ENCODE measurements around the gene AKT1. TPM values are rescaled to one million over a fixed set of nuclear protein-coding genes. Genes with fewer than 3 reads are reported as not detected.

The AKT1 gene
- total and polyA plus RNA-seq, 2 of the 4 experiments (the other 2 are of a cell fraction), result 193 to 221 TPM

DNA sequence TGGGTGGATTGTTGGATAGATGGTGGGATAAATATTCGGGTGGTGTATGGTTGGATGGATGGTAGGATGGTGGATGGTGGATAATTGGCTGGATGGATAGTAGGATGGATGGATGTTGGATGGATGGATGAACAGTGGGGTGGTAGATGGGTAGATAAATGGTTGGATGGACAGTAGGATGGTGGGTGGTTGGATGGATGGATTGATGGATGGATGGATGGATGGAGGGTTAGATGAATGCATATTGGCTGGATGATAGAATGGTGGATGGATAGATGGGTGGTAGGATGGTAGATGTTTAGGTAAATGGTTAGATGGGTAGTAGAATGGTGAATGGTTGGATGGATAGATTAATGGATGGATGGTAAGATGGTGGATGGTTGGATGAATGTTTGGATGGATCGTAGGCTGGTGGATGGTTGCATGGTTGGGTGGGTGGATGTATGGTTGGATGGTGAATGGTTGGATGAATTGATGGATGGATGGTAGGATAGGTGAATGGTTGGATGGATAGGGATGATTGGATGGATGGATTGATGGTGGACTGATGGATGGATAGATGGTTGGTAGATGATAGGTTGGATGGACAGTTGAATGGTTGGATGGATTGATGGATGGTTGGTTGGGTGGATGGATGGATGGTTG is 28.9 kb upstream of the AKT1 start (continued):
- TF ChIP-seq MAZ (IDR thresholded peaks at IDR 0.05; ENCODE audit: borderline replicate concordance, low read depth, low read length), result no peak
- no peak for TF ChIP-seq CHD1 (IDR thresholded peaks at IDR 0.05; ENCODE audit: low read depth, low read length)
- no peak for TF ChIP-seq FOS (IDR thresholded peaks at IDR 0.05; ENCODE audit: low read depth, low read length)
- no peak for TF ChIP-seq RFX5 (IDR thresholded peaks at IDR 0.05; ENCODE audit: low read depth, low read length)

DNA sequence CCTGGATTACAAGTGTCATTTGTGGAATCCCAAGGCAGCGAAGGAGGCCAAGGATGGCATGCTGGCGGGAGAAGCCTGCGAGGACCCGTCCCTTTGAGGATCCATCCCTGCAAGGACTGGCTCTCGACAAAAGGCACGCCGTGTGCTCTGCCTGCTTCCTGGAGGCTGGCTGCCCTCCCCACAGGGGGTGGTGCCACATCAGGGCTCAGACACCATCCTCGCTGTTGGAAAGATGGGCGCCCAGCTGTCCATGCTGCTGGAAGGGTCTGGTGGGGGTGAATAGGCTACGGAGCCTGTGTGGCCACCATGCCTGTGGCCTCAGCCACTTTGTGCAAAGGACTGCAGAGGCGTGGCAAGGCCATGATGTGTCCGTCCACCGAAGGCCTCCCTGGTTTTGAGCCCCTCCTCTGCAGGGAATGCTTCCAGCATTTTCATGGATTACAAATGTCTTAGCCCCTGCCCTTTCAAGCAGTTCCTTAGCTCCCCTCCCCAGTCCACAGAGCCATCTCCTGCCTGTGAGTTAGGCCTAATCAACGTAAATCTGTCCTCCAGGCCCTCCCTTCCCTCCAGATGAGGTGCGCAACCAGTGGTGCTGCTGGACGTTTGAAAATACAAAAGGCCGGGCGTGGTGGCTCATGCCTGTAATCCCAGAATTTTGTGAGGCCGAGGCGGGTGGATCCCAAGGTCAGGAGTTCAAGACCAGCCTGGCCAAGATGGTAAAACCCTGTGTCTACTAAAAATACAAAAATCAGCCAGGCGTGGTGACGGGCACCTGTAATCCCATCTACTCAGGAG is 27.5 kb upstream of the AKT1 start:
- H3K79me1 ChIP-seq (ENCODE audit: low read depth in 1 of 2, low read length in 2 of 2), result peaks cover 0 to 6% of the 10 kb centered on the region in 2 experiments; a peak in 1 of 4 replicates
- peaks cover 9% of the 10 kb centered on the region for H3K4me1 ChIP-seq (ENCODE audit: control insufficient read depth, insufficient read depth, low read length)
- dilution Hi-C loops (cut with HindIII; ENCODE audit: low sequenced_read_pairs, unreplicated experiment), result no loop called here
- TF ChIP-seq BHLHE40 (IDR thresholded peaks at IDR 0.05; ENCODE audit: low read depth, low read length), result no peak
- no peaks in the 10 kb centered on the region for H4K20me1 ChIP-seq (ENCODE audit: insufficient read depth, low read length)
- H4K8ac ChIP-seq (ENCODE audit: low read depth in 2 of 2, low read length in 2 of 2), result no peak overlapping the region
- H2AFZ ChIP-seq (replicated peaks; ENCODE audit: low read length, poor library complexity), result no peak overlapping the region
- H3K56ac ChIP-seq (ENCODE audit: extremely low read depth, insufficient read depth, low read length), result no peak overlapping the region
- ChIA-PET POLR2A (ENCODE audit: unreplicated experiment) (no interaction called here), CTCF (no interaction called here)
- no peak overlapping the region for H2BK120ac ChIP-seq (ENCODE audit: low read depth, low read length)
- H3K27me3 ChIP-seq (ENCODE audit: control insufficient read depth, insufficient read depth, low read length), result no peaks in the 10 kb centered on the region
- H4K91ac ChIP-seq (ENCODE audit: insufficient read depth, low read depth, low read length), result no peak overlapping the region
- no peak overlapping the region for H3K4me2 ChIP-seq (ENCODE audit: low read depth, low read length)
- no peak overlapping the region for H2BK5ac ChIP-seq (ENCODE audit: low read depth, low read length, poor library complexity, severe bottlenecking)
- no peak overlapping the region for H4K5ac ChIP-seq (ENCODE audit: low read depth, low read length)
- H3K27ac ChIP-seq (ENCODE audit: insufficient read depth, low read length), result no peak overlapping the region
- no peak overlapping the region for H3K23ac ChIP-seq (ENCODE audit: low read depth, low read length)
- in situ Hi-C loops (cut with MboI; ENCODE audit: low sequenced_read_pairs), result loop anchor here (5.0 kb wide), 1 partner anchor 56 kb away; no protein-coding TSS in a partner anchor
- H3K9me3 ChIP-seq (ENCODE audit: control insufficient read depth, insufficient read depth, low read length), result no peaks in the 10 kb centered on the region
- H2AK5ac ChIP-seq (ENCODE audit: low read depth, low read length), result no peak overlapping the region
- WGBS, 2 experiments (ENCODE audit: extremely low coverage in 2 of 2, insufficient read length in 1 of 2), result 97% methylated on average over 7 of the region's 22 CpGs; no CpG with 5 or more reads in 1 of the 2 experiments
- no peak overlapping the region for H3K14ac ChIP-seq (replicated peaks; ENCODE audit: low read depth, low read length)
- no peaks in the 10 kb centered on the region for H3K36me3 ChIP-seq (ENCODE audit: control insufficient read depth, insufficient read depth, low read length)
- H2BK20ac ChIP-seq (ENCODE audit: low read depth, low read length), result no peak overlapping the region
- DNase-seq, result no peak
- no peak overlapping the region for H3K4ac ChIP-seq (ENCODE audit: low read depth, low read length)
- H2AK9ac ChIP-seq (replicated peaks; ENCODE audit: low read depth, low read length, poor library complexity), result no peak overlapping the region
- H2BK15ac ChIP-seq (ENCODE audit: low read depth, low read length), result no peak overlapping the region
- no TSS peak for BruUV-seq (replicated peaks)
- intact Hi-C loops (cut with micrococcal nuclease), result no loop called here
- no peak overlapping the region for H3K4me3 ChIP-seq (ENCODE audit: insufficient read depth, low read depth, low read length)
- H3K18ac ChIP-seq (ENCODE audit: low read depth, low read length), result no peak overlapping the region
- no peaks in the 10 kb centered on the region for H3K9me1 ChIP-seq (ENCODE audit: insufficient read depth, low read length)
- no peak for ATAC-seq (ENCODE audit: low read depth)
- H3K9ac ChIP-seq (ENCODE audit: low read depth, low read length), result no peak overlapping the region
